ENCODE results near the gene CCDC126. TPM values are rescaled to one million over a fixed set of nuclear protein-coding genes. Genes with fewer than 3 reads are reported as not detected.

Gene CCDC126
- total and polyA plus RNA-seq, 2 of the 4 experiments (the other 2 are of a cell fraction): 4.1 to 5.6 TPM

- Histone ChIP-seq H4K5ac (ENCODE audit: low read depth, low read length) (no peak overlapping the region), H3K27me3 (ENCODE audit: control insufficient read depth, insufficient read depth, low read length) (no peaks in the 10 kb centered on the region), H3K36me3 (ENCODE audit: control insufficient read depth, insufficient read depth, low read length) (no peaks in the 10 kb centered on the region), H3K9me1 (ENCODE audit: insufficient read depth, low read length) (no peaks in the 10 kb centered on the region), H2BK120ac (ENCODE audit: low read depth, low read length) (no peak overlapping the region), H3K4me2 (ENCODE audit: low read depth, low read length) (no peak overlapping the region), H4K20me1 (ENCODE audit: insufficient read depth, low read length) (no peaks in the 10 kb centered on the region), H2AFZ (replicated peaks; ENCODE audit: low read length, poor library complexity) (no peak overlapping the region), H3K23ac (ENCODE audit: low read depth, low read length) (no peak overlapping the region), H3K4ac (ENCODE audit: low read depth, low read length) (no peak overlapping the region), H4K91ac (ENCODE audit: insufficient read depth, low read depth, low read length) (no peak overlapping the region), H3K14ac (replicated peaks; ENCODE audit: low read depth, low read length) (no peak overlapping the region), H3K27ac (ENCODE audit: insufficient read depth, low read length) (no peak overlapping the region), H3K79me1 (ENCODE audit: low read depth in 1 of 2, low read length in 2 of 2) (no peaks in the 10 kb centered on the region), H3K18ac (ENCODE audit: low read depth, low read length) (no peak overlapping the region), H3K4me3 (ENCODE audit: insufficient read depth, low read depth, low read length) (no peak overlapping the region), H3K4me1 (ENCODE audit: control insufficient read depth, insufficient read depth, low read length) (no peaks in the 10 kb centered on the region), H2BK5ac (ENCODE audit: low read depth, low read length, poor library complexity, severe bottlenecking) (no peak overlapping the region), H2AK5ac (ENCODE audit: low read depth, low read length) (no peak overlapping the region), H2AK9ac (replicated peaks; ENCODE audit: low read depth, low read length, poor library complexity) (no peak overlapping the region), H3K56ac (ENCODE audit: extremely low read depth, insufficient read depth, low read length) (no peak overlapping the region), H2BK15ac (ENCODE audit: low read depth, low read length) (no peak overlapping the region), H3K9ac (ENCODE audit: low read depth, low read length) (no peak overlapping the region), H4K8ac (ENCODE audit: low read depth in 2 of 2, low read length in 2 of 2) (no peak overlapping the region), H3K9me3 (ENCODE audit: control insufficient read depth, insufficient read depth, low read length) (peaks cover 13% of the 10 kb centered on the region), H2BK20ac (ENCODE audit: low read depth, low read length) (no peak overlapping the region)
- ChIA-PET CTCF (no interaction called here), POLR2A (ENCODE audit: unreplicated experiment) (no interaction called here)
- DNase-seq (no peak), ATAC-seq (ENCODE audit: low read depth) (no peak)
- in situ Hi-C loops (cut with MboI; ENCODE audit: low sequenced_read_pairs) (no loop called here), dilution Hi-C loops (cut with HindIII; ENCODE audit: low sequenced_read_pairs, unreplicated experiment) (no loop called here), intact Hi-C loops (cut with micrococcal nuclease) (loop anchor here (5.0 kb wide), 1 partner anchor 58 kb away; the partner anchor contains the start of gene STK31)
- no CpG with 5 or more reads among the region's 5 CpGs for WGBS, 2 experiments (ENCODE audit: extremely low coverage in 2 of 2, insufficient read length in 1 of 2)
- BruUV-seq (replicated peaks): no TSS peak
- TF ChIP-seq SMC3 (IDR thresholded peaks at IDR 0.05; ENCODE audit: low read depth, low read length): no peak
- TF ChIP-seq MXI1 (IDR thresholded peaks at IDR 0.05; ENCODE audit: borderline replicate concordance, low read depth, low read length): no peak
- TF ChIP-seq CHD1 (IDR thresholded peaks at IDR 0.05; ENCODE audit: low read depth, low read length): no peak
- TF ChIP-seq FOS (IDR thresholded peaks at IDR 0.05; ENCODE audit: low read depth, low read length): no peak
- TF ChIP-seq POLR2A (IDR thresholded peaks at IDR 0.05; ENCODE audit: low read depth, low read length): no peak
- no peak for TF ChIP-seq RAD21 (IDR thresholded peaks at IDR 0.05; ENCODE audit: low read length)
- no peak for TF ChIP-seq BHLHE40 (IDR thresholded peaks at IDR 0.05; ENCODE audit: low read depth, low read length)
- TF ChIP-seq RFX5 (IDR thresholded peaks at IDR 0.05; ENCODE audit: low read depth, low read length): no peak
- TF ChIP-seq NFE2L2 (IDR thresholded peaks at IDR 0.05; ENCODE audit: low read depth, low read length): no peak
Observed at GRCh38 chr7:23653942-23654341, 56.8 kb downstream of the CCDC126 start.

All from IMR-90 (cell line).